Anterior cingulate cortex (tissue), 58 donors: Measurements from ENCODE around the gene RNASE11.

Source experiments
- DNase-seq, 58 donors: peaks; one replicate each; lab custom pipeline; 2025; lab: John Stamatoyannopoulos, UW

RNASE11 gene

DNA sequence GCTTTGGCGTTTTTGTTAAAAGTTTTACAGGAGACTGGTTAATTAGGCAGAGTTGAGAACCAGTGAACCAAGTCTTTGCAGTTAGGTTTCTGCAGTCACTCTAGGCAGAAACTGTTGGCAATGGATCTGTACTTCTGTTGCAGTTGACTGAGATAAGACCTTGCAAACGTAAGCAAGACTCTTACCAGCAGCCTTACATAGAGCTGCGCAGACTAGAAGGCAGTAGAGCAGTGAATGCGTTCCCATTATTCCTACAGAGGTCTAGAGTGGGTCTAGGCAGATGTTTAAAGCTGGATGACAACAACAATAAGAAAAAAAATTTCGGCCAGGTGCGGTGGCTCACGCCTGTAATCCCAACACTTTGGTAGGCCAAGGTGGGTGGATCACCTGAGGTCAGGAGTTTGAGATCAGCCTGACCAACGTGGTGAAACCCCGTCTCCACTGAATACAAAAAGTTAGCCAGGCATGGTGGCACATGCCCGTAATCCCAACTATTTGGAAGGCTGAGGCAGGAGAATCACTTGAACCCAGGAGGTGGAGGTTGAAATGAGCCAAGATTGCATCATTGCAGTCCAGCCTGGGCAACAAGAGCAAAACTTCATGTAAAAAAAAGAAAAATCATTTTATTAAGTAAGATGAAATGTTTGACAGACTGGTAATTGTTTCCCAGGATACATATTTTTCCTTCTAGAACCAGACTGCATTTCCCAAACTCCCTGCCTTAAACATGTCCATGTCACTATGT is 39.2 kb downstream of the RNASE11 start:
- DNase-seq = no peak

DNA sequence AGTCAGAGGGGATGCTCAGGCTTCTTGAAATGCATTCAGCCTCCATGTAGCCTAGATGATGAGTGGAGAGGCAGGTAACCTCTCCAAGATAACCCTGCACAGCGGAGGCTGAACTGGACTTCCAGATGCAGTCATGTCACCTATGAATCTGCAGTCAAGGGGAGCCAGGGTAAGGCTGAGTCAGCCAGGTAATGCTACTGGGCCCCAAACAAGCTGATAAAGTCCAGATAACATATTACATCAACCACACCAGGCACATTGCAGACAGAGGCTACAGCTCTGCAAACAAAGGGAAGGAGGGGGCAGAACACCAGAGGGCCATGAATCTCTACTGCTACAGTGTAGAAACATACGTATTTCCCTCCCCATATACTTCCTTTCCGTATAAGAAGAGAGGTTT is 40.9 kb downstream of the RNASE11 start:
- DNase-seq = no peak

DNA sequence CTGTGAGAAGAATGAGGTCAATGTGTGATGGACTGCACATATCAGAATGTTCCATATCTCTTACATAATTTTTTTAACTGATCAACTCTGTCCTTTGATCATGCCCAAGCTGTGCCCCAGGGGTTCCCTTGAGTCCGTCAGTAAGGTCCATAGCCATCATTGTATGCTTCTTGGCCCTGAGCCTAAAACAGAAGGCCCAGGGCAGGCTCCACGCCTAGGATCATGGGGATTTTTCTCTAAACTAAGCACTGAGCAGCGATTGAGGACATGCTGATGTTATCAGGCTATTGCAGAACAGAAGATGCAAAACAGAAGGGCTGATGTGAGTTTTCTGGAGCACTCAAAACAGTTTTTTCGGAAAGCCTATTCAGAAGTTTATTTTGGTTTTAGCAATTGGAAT is 47.9 kb downstream of the RNASE11 start:
- no peak for DNase-seq
